Adrenal gland (tissue), 12 donors: Measurements from ENCODE around the gene CPVL. TPM values are rescaled to one million over a fixed set of nuclear protein-coding genes. Genes with fewer than 3 reads are reported as not detected.

ENCODE experiments used
- DNase-seq, 7 donors: peaks; one replicate each; pipeline ENCODE4 v3.0.0-alpha.2; 2019 to 2020
- H3K27ac ChIP-seq, 5 donors: fragments of 200-600 bp; sonication (generic) in 4 of 5; 1 replicate in 3 of 5; 2 replicates in 2 of 5; pipeline versions ENCODE4 v1.5.1 to v1.8.0; 2016 to 2020; ENCODE audit warnings: mild to moderate bottlenecking in 1 of 5
- H3K27me3 ChIP-seq: fragments of 200-600 bp; 2 replicates; pipeline ENCODE4 v1.8.0; 2021
- H3K36me3 ChIP-seq, 2 donors: fragments of 200-600 bp; replicated peaks in 1 of 2; 1 replicate in 1 of 2; 2 replicates in 1 of 2; pipeline versions ENCODE4 v1.5.1 to v1.8.0; 2018 to 2022
- H3K4me1 ChIP-seq, 2 donors: fragments of 200-600 bp; replicated peaks in 1 of 2; 1 replicate in 1 of 2; 2 replicates in 1 of 2; pipeline versions ENCODE4 v1.5.1 to v1.8.0; 2018 to 2021
- H3K4me3 ChIP-seq, 4 donors: fragments of 200-600 bp; sonication (generic) in 3 of 4; one replicate each; pipeline ENCODE4 v1.5.1; 2016 to 2018
- H3K9me3 ChIP-seq, 3 donors: fragments of 200-600 bp; sonication (generic) in 1 of 3; replicated peaks in 1 of 3; 1 replicate in 2 of 3; 2 replicates in 1 of 3; pipeline versions ENCODE4 v1.5.1 to v1.8.0; 2016 to 2021
- CTCF ChIP-seq, 6 experiments: fragments of 450-650 bp in 4 of 6; fragments of 200-600 bp in 2 of 6; sonication (generic) in 1 of 6; IDR thresholded peaks; 1 replicate in 5 of 6; 2 replicates in 1 of 6; pipeline versions ENCODE4 v1.5.1 to v1.8.0; 2016 to 2021; ENCODE audit warnings: antibody characterized with exemption in 6 of 6, mild to moderate bottlenecking in 2 of 6, moderate library complexity in 1 of 6
- POLR2A ChIP-seq, 2 donors: fragments of 450-650 bp; IDR thresholded peaks; one replicate each; pipeline ENCODE4 v1.6.1; 2017; ENCODE audit warnings: antibody characterized with exemption in 2 of 2, mild to moderate bottlenecking in 2 of 2, moderate library complexity in 1 of 2
- WGBS, 4 donors: extraction: QIAGEN DNeasy Blood & Tissue Kit in 2 of 4; methylation state at CpG; one replicate each; pipeline versions ENCODE4 v1.1.5 to v1.1.7; 2013 to 2017; 5-methylcytosine and 5-hydroxymethylcytosine counted together
- intact Hi-C, 2 donors: fragments of 100-400 bp; cut with DNase I; formaldehyde crosslinking; loops; one replicate each; pipeline versions ENCODE4 v1.14.1 to v1.15.0; 2022 to 2023
- polyA plus RNA-seq, 3 donors: library from polyadenylated mRNA; stranded (reverse); fragments of 200-250 nt in 2 of 3; fragments of 350-450 nt in 1 of 3; fragmentation: Illumina TruSeq in 1 of 3; extraction: RNeasy Lipid Tissue Mini Kit (QIAGEN cat#74804) in 1 of 3; gene quantifications; one replicate each; pipeline ENCODE4 v1.2.3, GENCODE V29; 2013 to 2014
- total RNA-seq, 9 donors: library from RNA; depleted of rRNA in 4 of 9; stranded (reverse); fragments of >200 nt in 4 of 9; fragments of 120-200 nt in 1 of 9; fragmentation: NEBNext Ultra II Directional in 1 of 9; extraction: Animal tissue kit (Norgen Biotek cat#: 25700) in 1 of 9; gene quantifications; one replicate each; pipeline versions ENCODE4 v1.1.0 to v1.2.4, GENCODE V29; 2013 to 2023
- donor health status: healthy with polysubstance abuse.
- donor health status: Bipolar disorder and iron deficiency.
- donor health status: DM: yes; HTN: yes; CAD: no.
- donor health status: DM: no; HTN: no; CAD: no.
- donor health status: DM: no; HTN: no; CAD: no.
- donor health status: DM: yes; HTN: yes; CAD: no.

Gene CPVL
- total and polyA plus RNA-seq, 12 donors, result 3.2 to 61.7 (median 32.7) TPM

GRCh38 chr7:29189743-29190201 lies 43.4 kb upstream of the CPVL start:
- intact Hi-C loops, result loop anchor here (5.0 to 10.0 kb wide), 3 partner anchors 135 to 218 kb away; no protein-coding TSS in a partner anchor
- Histone ChIP-seq H3K36me3 (no peaks in the 10 kb centered on the region), H3K27me3 (no peaks in the 10 kb centered on the region), H3K9me3 (no peaks in the 10 kb centered on the region), H3K27ac (no peak overlapping the region), H3K4me1 (peaks cover 0 to 3% of the 10 kb centered on the region in 2 donors), H3K4me3 (peak overlapping the region in 1 of 4 donors; percentile 36)
- DNase-seq, result peak; percentile 50 to 74 (median 65)
- peak; percentile 73 to 87 (median 82) for TF ChIP-seq CTCF (IDR thresholded peaks at IDR 0.05)
- TF ChIP-seq POLR2A (IDR thresholded peaks at IDR 0.05), result no peak
- 6 to 23% (median 10%) methylated on average over 9 to 16 of the region's 16 CpGs for WGBS, 4 donors

- Histone ChIP-seq H3K4me3 (no peak overlapping the region), H3K9me3 (no peaks in the 10 kb centered on the region), H3K36me3 (no peaks in the 10 kb centered on the region), H3K4me1 (no peaks in the 10 kb centered on the region), H3K27ac (no peak overlapping the region), H3K27me3 (no peaks in the 10 kb centered on the region)
- TF ChIP-seq POLR2A (IDR thresholded peaks at IDR 0.05), result no peak
- no peak for TF ChIP-seq CTCF (IDR thresholded peaks at IDR 0.05)
- DNase-seq, result no peak
- 82 to 92% (median 89%) methylated on average over 6 of the region's 6 CpGs for WGBS, 4 donors
- intact Hi-C loops, result loop anchor here in 1 of 2 donors (5.0 kb wide), 1 partner anchor 222 kb away; no protein-coding TSS in a partner anchor
These were observed 39.3 kb upstream of the CPVL start for GRCh38 chr7:29185613-29186012.

GRCh38 chr7:29184599-29184998 lies 38.3 kb upstream of the CPVL start:
- Histone ChIP-seq H3K27me3 (no peaks in the 10 kb centered on the region), H3K4me3 (no peak overlapping the region), H3K27ac (no peak overlapping the region), H3K4me1 (no peaks in the 10 kb centered on the region), H3K36me3 (no peaks in the 10 kb centered on the region), H3K9me3 (peaks cover 0 to 2% (median 0%) of the 10 kb centered on the region in 3 donors)
- DNase-seq, result no peak
- intact Hi-C loops, result no loop called here
- WGBS, 4 donors, result 89 to 100% (median 95%) methylated on average over 2 of the region's 2 CpGs
- TF ChIP-seq POLR2A (IDR thresholded peaks at IDR 0.05), result no peak
- TF ChIP-seq CTCF (IDR thresholded peaks at IDR 0.05), result no peak

- Histone ChIP-seq H3K4me3 (no peak overlapping the region), H3K9me3 (peaks cover 0 to 4% (median 0%) of the 10 kb centered on the region in 3 donors), H3K27me3 (no peaks in the 10 kb centered on the region), H3K4me1 (no peaks in the 10 kb centered on the region), H3K36me3 (no peaks in the 10 kb centered on the region), H3K27ac (no peak overlapping the region)
- intact Hi-C loops, result loop anchor here in 1 of 2 donors (10.0 kb wide), 1 partner anchor 64 kb away; no protein-coding TSS in a partner anchor
- TF ChIP-seq POLR2A (IDR thresholded peaks at IDR 0.05) (no peak), CTCF (IDR thresholded peaks at IDR 0.05) (no peak)
- WGBS, 4 donors, result 71 to 94% (median 90%) methylated on average over 1 of the region's 1 CpG
- no peak for DNase-seq
These were observed 32.8 kb upstream of the CPVL start for GRCh38 chr7:29179115-29179514.
